GM18517 (cell line): ENCODE measurements around the gene COL5A1.

Experiments
- ATAC-seq: cut with Tn5 transposase; IDR thresholded peaks from one replicate; pipeline ENCODE4 v1.9.1; 2021; ENCODE audit warnings: mild to moderate bottlenecking, moderate library complexity; ENCODE audit not compliant: unreplicated experiment

The COL5A1 gene

DNA sequence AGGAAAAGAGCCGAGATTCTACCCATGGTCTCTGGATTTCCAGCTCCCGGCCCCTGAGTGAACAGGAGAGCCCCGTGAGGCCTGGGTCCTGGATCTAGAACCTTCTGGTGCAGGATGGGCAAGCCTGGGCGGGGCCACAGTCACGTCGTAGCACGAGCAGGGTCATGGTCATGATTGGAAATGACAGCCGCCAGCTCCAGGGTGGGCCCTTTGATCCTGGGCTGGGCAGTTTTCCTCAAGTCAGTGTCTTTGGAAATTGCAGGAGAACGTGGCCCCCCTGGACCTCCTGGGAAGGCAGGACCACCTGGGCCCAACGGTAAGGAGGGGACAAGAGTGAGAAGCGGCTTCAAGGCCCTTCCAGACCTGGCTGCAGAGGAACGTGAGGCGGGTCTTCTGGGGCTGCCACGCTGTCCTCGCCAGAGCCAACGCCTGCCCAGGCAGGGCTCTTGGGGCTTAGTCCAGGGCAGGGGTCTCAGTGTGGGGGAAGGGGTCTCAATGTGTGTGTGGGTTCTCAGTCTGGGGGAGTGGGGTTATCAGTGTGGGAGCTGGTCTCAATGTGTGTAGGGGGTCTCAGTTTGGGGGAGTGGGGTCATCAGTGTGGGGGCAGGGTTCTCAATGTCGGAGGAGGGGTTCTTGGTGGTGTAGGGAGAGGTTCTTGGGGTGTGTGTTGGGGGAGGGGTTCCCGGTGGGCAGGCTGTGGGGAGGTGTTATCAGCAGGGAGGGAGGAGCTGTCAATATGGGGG, 241.6 kb downstream of the COL5A1 start:
- ATAC-seq = no peak

- no peak for ATAC-seq
Measured at GRCh38 chr9:134884492-134884891, 242.9 kb downstream of the COL5A1 start.

DNA sequence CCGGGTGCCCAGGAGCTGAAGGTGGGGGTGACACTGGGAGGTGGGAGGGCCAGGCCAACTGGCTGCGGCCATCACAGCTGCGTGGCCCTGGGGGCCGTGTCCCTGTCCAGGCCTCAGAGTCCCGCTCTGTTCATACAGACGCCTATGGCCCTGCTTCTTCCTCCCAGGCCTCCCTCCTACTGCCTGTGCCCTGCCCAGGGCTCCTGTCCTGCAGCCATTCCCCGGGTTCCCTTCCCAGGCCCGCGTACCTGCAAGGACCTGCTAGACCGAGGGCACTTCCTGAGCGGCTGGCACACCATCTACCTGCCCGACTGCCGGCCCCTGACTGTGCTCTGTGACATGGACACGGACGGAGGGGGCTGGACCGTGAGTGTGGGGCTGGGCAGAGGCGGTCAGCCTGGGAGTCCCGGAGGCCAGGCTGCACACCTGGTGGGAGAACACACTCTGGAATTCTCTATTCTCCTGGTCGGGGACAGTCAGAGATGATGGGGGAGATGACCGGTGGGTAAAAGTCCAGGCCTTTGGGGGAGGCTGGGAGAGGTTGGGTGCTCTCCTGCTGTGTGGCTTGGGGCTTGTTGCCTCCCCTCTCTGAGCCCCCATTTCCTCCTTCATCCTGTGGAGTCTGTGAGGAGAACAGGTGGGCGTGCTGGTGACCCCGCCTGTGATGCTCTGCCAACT, 243.5 kb downstream of the COL5A1 start:
- no peak for ATAC-seq

DNA sequence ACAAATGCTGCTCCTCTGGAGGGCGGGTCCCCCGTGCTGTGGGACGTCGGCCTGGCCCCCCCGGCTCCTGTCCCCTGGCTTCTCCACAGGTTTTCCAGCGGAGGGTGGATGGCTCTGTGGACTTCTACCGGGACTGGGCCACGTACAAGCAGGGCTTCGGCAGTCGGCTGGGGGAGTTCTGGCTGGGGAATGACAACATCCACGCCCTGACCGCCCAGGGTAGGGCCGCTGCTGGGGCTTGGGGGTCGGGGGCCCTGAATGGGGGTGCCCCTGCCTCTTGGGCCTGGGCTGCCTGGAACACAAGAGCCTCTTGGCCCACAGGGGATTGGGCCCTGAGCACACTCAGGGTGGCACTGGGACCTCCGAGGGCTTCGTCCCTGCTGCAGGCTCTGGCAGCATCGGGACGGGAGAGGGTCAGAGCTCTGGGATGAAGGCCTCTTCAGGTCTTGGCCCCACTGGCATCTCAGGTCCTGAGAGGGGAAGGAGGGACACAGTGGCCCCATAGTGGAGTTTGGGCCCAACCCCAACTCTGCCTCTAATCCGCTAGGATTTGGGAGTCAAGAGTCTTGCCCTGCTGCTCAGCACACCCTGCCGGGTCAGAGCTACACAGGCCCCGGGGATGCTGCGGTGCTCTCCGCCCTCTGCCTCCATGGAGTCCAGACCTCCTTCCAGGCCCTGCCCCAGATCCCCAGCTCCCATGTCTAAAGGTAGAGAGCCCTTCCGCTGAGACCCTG, 244.2 kb downstream of the COL5A1 start:
- ATAC-seq = no peak

DNA sequence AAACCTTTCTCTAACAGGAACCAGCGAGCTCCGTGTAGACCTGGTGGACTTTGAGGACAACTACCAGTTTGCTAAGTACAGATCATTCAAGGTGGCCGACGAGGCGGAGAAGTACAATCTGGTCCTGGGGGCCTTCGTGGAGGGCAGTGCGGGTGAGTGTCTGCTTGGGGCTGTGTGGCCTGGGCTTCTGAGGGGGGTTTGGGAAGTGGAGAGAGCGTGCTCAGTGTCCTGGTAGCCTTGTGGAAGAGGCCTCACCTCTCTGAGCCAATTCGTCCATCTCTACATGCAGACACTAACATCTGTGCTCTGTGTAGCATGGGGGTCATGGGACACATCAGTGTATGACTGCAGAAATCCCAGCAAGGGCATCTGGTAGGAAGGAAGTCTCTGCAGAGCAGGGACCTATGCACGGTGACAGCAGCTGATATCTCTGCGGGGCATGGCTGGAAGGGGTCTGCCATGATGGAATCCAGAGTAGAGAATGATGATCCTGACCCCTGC, 244.9 kb downstream of the COL5A1 start:
- ATAC-seq = no peak

- no peak for ATAC-seq
Measured at GRCh38 chr9:134887219-134887618, 245.6 kb downstream of the COL5A1 start.

- no peak for ATAC-seq
Measured at GRCh38 chr9:134887686-134888602, 246.3 kb downstream of the COL5A1 start.

DNA sequence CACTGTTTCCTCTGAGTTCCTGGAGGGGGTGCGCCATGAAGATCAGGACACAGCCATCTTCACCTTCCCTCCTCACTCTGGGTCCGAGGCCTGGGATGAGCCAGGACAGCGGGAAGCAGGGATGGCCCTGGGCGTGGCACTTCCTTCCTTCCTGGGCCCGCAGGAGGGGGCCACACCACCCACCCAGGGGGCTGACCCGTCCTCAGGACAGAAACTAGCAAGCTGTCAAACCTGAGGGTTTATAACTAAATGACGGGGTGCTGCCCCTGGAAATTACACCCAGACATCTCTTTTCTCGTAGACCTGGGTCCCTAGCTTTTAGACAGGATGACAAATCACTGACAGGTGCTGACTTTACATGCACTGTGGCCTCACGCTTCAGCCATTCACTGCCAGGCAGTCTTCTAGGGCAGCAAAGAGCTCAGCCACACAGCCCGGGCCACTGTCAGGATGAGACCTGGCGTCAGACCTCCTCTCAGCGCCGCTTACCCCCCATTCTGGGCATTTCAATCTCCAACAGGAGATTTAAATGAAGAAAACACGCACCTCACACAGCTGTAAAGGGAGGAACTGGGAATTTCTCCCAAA, 247.1 kb downstream of the COL5A1 start:
- no peak for ATAC-seq

GRCh38 chr9:134889386-134890154, 248.0 kb downstream of the COL5A1 start:
- ATAC-seq = no peak

- ATAC-seq = no peak
Measured at GRCh38 chr9:134890155-134890495, 248.5 kb downstream of the COL5A1 start.

DNA sequence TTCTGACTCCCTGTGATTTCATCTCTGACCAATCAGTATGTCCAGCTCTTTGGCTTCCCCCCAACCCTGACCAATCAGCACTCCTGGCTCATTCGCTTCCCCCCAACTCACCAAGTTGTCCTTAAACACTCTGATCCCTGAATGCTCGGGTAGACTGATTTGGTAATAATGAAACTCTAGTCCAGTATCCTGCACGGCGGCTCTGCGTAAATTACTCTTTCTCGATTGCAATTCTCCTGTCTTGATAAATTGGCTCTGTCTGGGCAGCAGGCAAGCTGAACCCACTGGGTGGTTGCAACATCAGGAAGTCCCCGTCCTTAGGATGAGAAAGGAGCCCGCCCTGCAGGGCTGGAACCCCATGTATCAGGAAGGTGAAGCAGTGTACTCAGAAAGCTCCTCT, 249.4 kb downstream of the COL5A1 start:
- no peak for ATAC-seq

GRCh38 chr9:134891713-134892112, 250.1 kb downstream of the COL5A1 start:
- ATAC-seq = no peak

DNA sequence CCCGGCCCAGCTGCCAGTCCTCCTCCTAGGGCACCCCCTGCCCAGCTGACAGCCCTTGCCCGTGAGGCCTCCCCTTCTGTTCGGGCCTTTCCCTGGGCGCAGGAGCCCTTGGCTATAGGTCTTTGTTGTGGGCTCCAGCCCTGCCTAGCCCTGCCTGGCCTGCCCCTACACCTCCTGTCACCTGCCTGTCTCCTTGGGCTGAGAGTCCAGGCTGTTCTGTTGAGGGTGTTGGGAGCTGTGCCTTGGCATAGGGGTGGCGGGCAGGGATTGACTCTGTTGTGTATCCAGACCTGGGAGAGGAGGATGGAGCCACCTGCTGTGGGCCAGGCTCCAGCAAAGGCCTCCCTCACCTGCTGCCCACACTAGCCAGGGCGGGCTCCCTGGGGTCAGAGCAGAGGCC, 250.6 kb downstream of the COL5A1 start:
- no peak for ATAC-seq

DNA sequence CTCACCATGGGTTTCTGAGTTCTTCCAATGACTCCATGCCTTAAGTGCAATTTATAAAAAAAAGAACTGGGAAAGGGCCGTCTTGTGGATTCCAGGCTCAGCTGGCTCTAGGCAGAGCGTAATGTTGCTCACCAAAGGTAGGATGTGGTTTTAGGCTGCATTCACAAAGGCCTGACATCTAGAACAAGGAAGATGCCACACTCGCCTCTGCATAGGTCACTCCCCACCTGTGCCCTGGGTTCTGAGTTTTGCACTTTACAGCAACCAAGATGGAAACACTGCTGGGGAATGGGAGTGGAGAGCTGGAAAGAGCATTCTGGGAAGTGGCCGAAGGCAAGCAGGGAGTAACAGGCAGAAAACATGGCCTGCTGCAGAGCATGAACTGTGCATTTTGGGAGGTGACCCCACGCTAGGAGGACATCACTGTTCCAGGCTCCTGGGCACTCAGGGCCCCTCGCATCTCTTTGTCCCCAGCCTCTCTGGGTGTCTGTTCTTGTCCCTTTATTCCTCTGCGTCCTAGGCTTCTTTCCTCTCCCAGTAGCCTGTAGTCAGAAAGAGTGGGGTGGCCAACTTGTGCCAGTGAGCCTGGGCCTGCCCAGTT, 251.3 kb downstream of the COL5A1 start:
- no peak for ATAC-seq
